Thyroid gland (tissue), 4 donors: ENCODE results near the gene PPIH. TPM values are rescaled to one million over a fixed set of nuclear protein-coding genes. Genes with fewer than 3 reads are reported as not detected.
"Not testable (repeated sequence)": the region's sequence is repeated elsewhere in the genome, so short reads cannot be mapped to it uniquely, and the experiment has no call there.

Experiments used
- DNase-seq, 2 donors: peaks; one replicate each; pipeline ENCODE4 v3.0.0-alpha.2; 2019
- H3K27ac ChIP-seq, 3 donors: fragments of 200-600 bp; sonication (generic); 1 replicate in 2 of 3; 2 replicates in 1 of 3; pipeline ENCODE4 v1.5.1; 2016 to 2019; ENCODE audit warnings: mild to moderate bottlenecking in 1 of 3, moderate library complexity in 1 of 3
- H3K27me3 ChIP-seq: fragments of 200-600 bp; sonication (generic); one replicate; pipeline ENCODE4 v1.5.1; 2019
- H3K36me3 ChIP-seq, 2 donors: fragments of 200-600 bp; sonication (generic); one replicate each; pipeline ENCODE4 v1.5.1; 2016 to 2019
- H3K4me1 ChIP-seq, 2 donors: fragments of 200-600 bp; sonication (generic); one replicate each; pipeline ENCODE4 v1.5.1; 2017 to 2019
- H3K4me3 ChIP-seq, 3 donors: fragments of 200-600 bp; sonication (generic); replicated peaks in 1 of 3; 1 replicate in 2 of 3; 2 replicates in 1 of 3; pipeline ENCODE4 v1.5.1; 2016; ENCODE audit warnings: mild to moderate bottlenecking in 1 of 3
- H3K9me3 ChIP-seq: fragments of 200-600 bp; sonication (generic); one replicate; pipeline ENCODE4 v1.5.1; 2017
- CTCF ChIP-seq, 6 experiments: fragments of 200-600 bp in 3 of 6; fragments of 450-650 bp in 3 of 6; sonication (generic) in 3 of 6; IDR thresholded peaks; one replicate each; pipeline ENCODE4 v1.5.1; 2016 to 2019; ENCODE audit warnings: antibody characterized with exemption in 6 of 6, mild to moderate bottlenecking in 2 of 6, inconsistent platforms in 1 of 6, moderate library complexity in 1 of 6
- POLR2A ChIP-seq, 2 donors: fragments of 450-650 bp; IDR thresholded peaks; one replicate each; pipeline ENCODE4 v1.6.1; 2017; ENCODE audit warnings: antibody characterized with exemption in 2 of 2, mild to moderate bottlenecking in 2 of 2, moderate library complexity in 1 of 2
- WGBS, 2 donors: methylation state at CpG; one replicate each; pipeline ENCODE4 v1.1.5; 2017; 5-methylcytosine and 5-hydroxymethylcytosine counted together
- intact Hi-C: fragments of 100-400 bp; cut with DNase I; formaldehyde crosslinking; loops from one replicate; pipeline ENCODE4 v1.15.1; 2023
- total RNA-seq, 4 donors: library from RNA; depleted of rRNA; stranded (reverse); fragments of >200 nt; gene quantifications; one replicate each; pipeline ENCODE4 v1.2.3, GENCODE V29; 2016

PPIH gene
- 10 to 100 TPM; 26.4 to 45.9 (median 40.3) TPM for total RNA-seq

- H3K4me1 ChIP-seq = peaks cover 11 to 12% of the 10 kb centered on the region in 2 donors
- intact Hi-C loops = no loop called here
- DNase-seq = peak; percentile 96
- H3K4me3 ChIP-seq = peak within 1 kb of the TSS; percentile 62 to 81 (median 79)
- 0 to 1% methylated on average over 24 to 36 of the region's 53 CpGs for WGBS, 2 donors
- TF ChIP-seq POLR2A (IDR thresholded peaks at IDR 0.05) = peak in 1 of 2 donors; percentile 66
- peak in 5 of 6 experiments; percentile 11 to 59 (median 56) for TF ChIP-seq CTCF (IDR thresholded peaks at IDR 0.05)
- no peaks in the 10 kb centered on the region for H3K36me3 ChIP-seq
- H3K27me3 ChIP-seq = no peaks in the 10 kb centered on the region
- H3K27ac ChIP-seq = peak within 1 kb of the TSS; percentile 47 to 68 (median 64)
- H3K9me3 ChIP-seq = no peaks in the 10 kb centered on the region
Measured at GRCh38 chr1:42657981-42658876, at the start of gene PPIH. TSS of gene PPIH (plus strand) at chr1:42658423. CDS start at chr1:42658447, 24 bp downstream.

DNA sequence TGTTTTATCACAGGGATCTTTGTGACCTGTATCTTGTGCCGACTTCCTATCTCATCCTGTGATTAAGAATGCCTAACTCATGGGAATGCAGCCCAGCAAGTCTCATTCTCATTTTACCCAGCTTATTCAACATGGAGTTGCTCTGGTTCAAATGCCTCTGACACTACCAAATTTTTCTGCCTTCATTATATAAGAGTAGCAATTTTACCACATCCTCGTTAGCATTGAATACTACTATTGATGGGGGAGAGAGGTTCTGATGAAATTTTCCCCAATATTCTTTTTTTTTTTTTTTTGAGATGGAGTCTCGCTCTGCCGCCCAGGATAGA is 44.5 kb upstream of the PPIH start:
- WGBS, 2 donors = 86 to 95% methylated on average over 4 of the region's 4 CpGs
- no peak for DNase-seq
- H3K4me1 ChIP-seq = no peaks in the 10 kb centered on the region
- H3K4me3 ChIP-seq = no peak overlapping the region
- intact Hi-C loops = no loop called here
- H3K27ac ChIP-seq = no peak overlapping the region
- no peaks in the 10 kb centered on the region for H3K9me3 ChIP-seq
- H3K27me3 ChIP-seq = no peaks in the 10 kb centered on the region
- TF ChIP-seq POLR2A (IDR thresholded peaks at IDR 0.05) (no peak), CTCF (IDR thresholded peaks at IDR 0.05) (no peak)
- no peaks in the 10 kb centered on the region for H3K36me3 ChIP-seq

DNA sequence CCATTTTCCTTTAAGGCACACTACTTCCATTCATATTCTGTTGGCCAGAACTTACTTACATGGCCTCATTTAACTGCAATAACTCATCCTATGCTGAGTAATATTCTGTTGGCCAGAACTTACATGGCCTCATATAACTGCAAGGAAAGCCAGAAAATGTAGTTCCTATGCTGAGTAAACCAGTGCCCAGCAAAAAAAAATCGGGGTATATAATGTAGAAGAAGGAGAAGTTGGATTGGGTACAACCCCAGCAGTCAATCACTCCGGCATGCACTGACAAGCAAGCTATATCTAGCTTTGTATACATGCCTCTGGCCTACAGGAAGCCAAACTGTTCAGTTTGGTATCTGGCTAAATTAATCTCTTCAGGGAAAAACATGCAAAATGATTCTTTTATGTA is 39.4 kb upstream of the PPIH start:
- intact Hi-C loops = no loop called here
- 74 to 87% methylated on average over 2 of the region's 2 CpGs for WGBS, 2 donors
- DNase-seq = no peak
- H3K9me3 ChIP-seq = no peaks in the 10 kb centered on the region
- no peaks in the 10 kb centered on the region for H3K4me1 ChIP-seq
- no peak for TF ChIP-seq CTCF (IDR thresholded peaks at IDR 0.05)
- no peak for TF ChIP-seq POLR2A (IDR thresholded peaks at IDR 0.05)
- H3K4me3 ChIP-seq = no peak overlapping the region
- H3K36me3 ChIP-seq = no peaks in the 10 kb centered on the region
- no peaks in the 10 kb centered on the region for H3K27me3 ChIP-seq
- H3K27ac ChIP-seq = no peak overlapping the region

GRCh38 chr1:42620307-42620706 is 37.9 kb upstream of the PPIH start:
- TF ChIP-seq CTCF (IDR thresholded peaks at IDR 0.05) = no peak
- no peak for DNase-seq
- WGBS, 2 donors = 47 to 63% methylated on average over 2 of the region's 2 CpGs

GRCh38 chr1:42621180-42621579 is 37.0 kb upstream of the PPIH start:
- H3K27ac ChIP-seq, H3K9me3 ChIP-seq, intact Hi-C loops, H3K4me1 ChIP-seq, DNase-seq, H3K27me3 ChIP-seq, H3K36me3 ChIP-seq, H3K4me3 ChIP-seq: not testable (repeated sequence)
- WGBS, 2 donors = 94 to 95% methylated on average over 4 of the region's 4 CpGs

More at GRCh38 chr1:42620307-42620706, 37.9 kb upstream of the PPIH start:
- no peak overlapping the region for H3K27ac ChIP-seq
- no peak overlapping the region for H3K4me3 ChIP-seq
- no peaks in the 10 kb centered on the region for H3K9me3 ChIP-seq
- H3K4me1 ChIP-seq = no peaks in the 10 kb centered on the region
- H3K36me3 ChIP-seq = no peaks in the 10 kb centered on the region
- H3K27me3 ChIP-seq = no peaks in the 10 kb centered on the region
- intact Hi-C loops = no loop called here

DNA sequence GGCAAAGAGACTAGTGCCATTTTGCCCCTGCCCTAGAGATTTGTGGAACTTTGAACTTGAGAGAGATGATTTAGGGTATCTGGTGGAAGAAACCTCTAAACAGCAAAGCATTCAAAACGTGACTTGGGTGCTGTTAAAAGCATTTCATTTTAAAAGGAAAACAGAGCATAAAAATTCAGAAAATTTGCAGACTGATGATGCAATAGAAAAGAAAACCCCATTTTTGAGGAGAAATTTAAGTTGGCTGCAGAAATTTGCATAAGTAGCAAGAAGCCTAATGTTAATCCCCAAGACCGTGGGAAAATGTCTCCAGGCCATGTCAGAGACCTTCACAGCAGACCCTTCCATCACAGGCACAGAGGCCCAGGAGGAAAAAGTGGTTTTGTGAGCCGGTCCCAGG is 31.0 kb upstream of the PPIH start:
- intact Hi-C loops, H3K9me3 ChIP-seq, H3K27me3 ChIP-seq, H3K36me3 ChIP-seq, H3K4me1 ChIP-seq, H3K27ac ChIP-seq, H3K4me3 ChIP-seq, DNase-seq: not testable (repeated sequence)
- WGBS, 2 donors = 79 to 92% methylated on average over 3 of the region's 3 CpGs
